Common myeloid progenitor, CD34-positive (primary cell): ENCODE results near the gene KLHL22.
A peak's percentile ranks its signal among the peaks of the same experiment; 100 is the strongest.

Source experiments
- CTCF ChIA-PET: fragments of 350-600 bp; sonication (Branson Sonifier 250); formaldehyde crosslinking; loops from one replicate; lab custom pipeline; 2021; ENCODE audit warnings: antibody characterized with exemption; lab: Charles Lee
- POLR2A ChIA-PET: fragments of 350-600 bp; sonication (Branson Sonifier 250); formaldehyde crosslinking; loops from one replicate; lab custom pipeline; 2021; ENCODE audit warnings: antibody characterized with exemption; lab: Charles Lee
- DNase-seq, 3 donors: peaks; one replicate each; pipeline versions ENCODE4 v3.0.0 to v3.0.0-alpha.2; 2013
- H3K27ac ChIP-seq, 2 experiments: 1 replicate in 1 of 2; 2 replicates in 1 of 2; pipeline ENCODE4 v1.7.0; 2013; ENCODE audit warnings: inconsistent platforms in 2 of 2, low read length in 2 of 2, mild to moderate bottlenecking in 2 of 2, low read depth in 1 of 2, moderate library complexity in 1 of 2; ENCODE audit not compliant: severe bottlenecking in 2 of 2, insufficient read depth in 1 of 2, poor library complexity in 1 of 2
- H3K27me3 ChIP-seq, 5 experiments: replicated peaks in 2 of 5; 1 replicate in 3 of 5; 2 replicates in 2 of 5; pipeline versions ENCODE4 v1.6.1 to v1.7.0; 2013; ENCODE audit warnings: low read length in 4 of 5, mild to moderate bottlenecking in 2 of 5, moderate library complexity in 2 of 5, inconsistent platforms in 1 of 5; ENCODE audit not compliant: insufficient read depth in 5 of 5, control insufficient read depth in 4 of 5
- H3K36me3 ChIP-seq, 4 experiments: 1 replicate in 2 of 4; 2 replicates in 2 of 4; pipeline versions ENCODE4 v1.6.1 to v1.7.0; 2013; ENCODE audit warnings: low read length in 3 of 4, control low read depth in 1 of 4, mild to moderate bottlenecking in 1 of 4; ENCODE audit not compliant: control insufficient read depth in 4 of 4, insufficient read depth in 4 of 4
- H3K4me1 ChIP-seq, 4 experiments: 1 replicate in 3 of 4; 2 replicates in 1 of 4; pipeline versions ENCODE4 v1.6.1 to v1.7.1; 2013; ENCODE audit warnings: low read length in 3 of 4, mild to moderate bottlenecking in 3 of 4, control low read depth in 1 of 4, inconsistent platforms in 1 of 4, moderate library complexity in 1 of 4; ENCODE audit not compliant: control insufficient read depth in 4 of 4, insufficient read depth in 4 of 4; ENCODE audit errors: control extremely low read depth in 1 of 4
- H3K4me3 ChIP-seq, 7 experiments: 1 replicate in 4 of 7; 2 replicates in 3 of 7; pipeline versions ENCODE4 v1.5.1 to v1.7.0; 2013; ENCODE audit warnings: mild to moderate bottlenecking in 7 of 7, low read length in 6 of 7, moderate library complexity in 6 of 7, inconsistent platforms in 2 of 7, low read depth in 2 of 7, control low read depth in 1 of 7; ENCODE audit not compliant: insufficient read depth in 4 of 7, control insufficient read depth in 1 of 7; ENCODE audit errors: extremely low read depth in 1 of 7
- H3K9me3 ChIP-seq, 5 experiments: 1 replicate in 4 of 5; 2 replicates in 1 of 5; pipeline versions ENCODE4 v1.6.1 to v1.7.1; 2013; ENCODE audit warnings: low read length in 4 of 5, mild to moderate bottlenecking in 2 of 5, inconsistent platforms in 1 of 5, low read depth in 1 of 5, moderate library complexity in 1 of 5; ENCODE audit not compliant: control insufficient read depth in 4 of 5, insufficient read depth in 2 of 5; ENCODE audit errors: control extremely low read depth in 1 of 5
- WGBS: methylation state at CpG from one replicate; pipeline ENCODE4 v1.1.5; 2013; ENCODE audit not compliant: insufficient coverage; 5-methylcytosine and 5-hydroxymethylcytosine counted together

KLHL22 gene

GRCh38 chr22:20399866-20400605, 95.6 kb downstream of the KLHL22 start:
- DNase-seq: no peak
- Histone ChIP-seq H3K27ac (no peak overlapping the region), H3K27me3 (no peaks in the 10 kb centered on the region), H3K9me3 (no peaks in the 10 kb centered on the region), H3K4me3 (no peak overlapping the region), H3K36me3 (peaks cover 10 to 42% (median 24%) of the 10 kb centered on the region in 4 experiments), H3K4me1 (peaks cover 3 to 16% (median 12%) of the 10 kb centered on the region in 4 experiments)
- ChIA-PET CTCF (no interaction called here), POLR2A (no interaction called here)
- WGBS: 50% methylated on average over 2 of the region's 4 CpGs

- Histone ChIP-seq H3K9me3 (no peaks in the 10 kb centered on the region), H3K27ac (no peak overlapping the region), H3K4me3 (no peak overlapping the region), H3K36me3 (peaks cover 7 to 29% (median 15%) of the 10 kb centered on the region in 4 experiments), H3K4me1 (peaks cover 3 to 29% (median 26%) of the 10 kb centered on the region in 4 experiments), H3K27me3 (no peaks in the 10 kb centered on the region)
- CTCF ChIA-PET: no interaction called here
- WGBS: 100% methylated on average over 1 of the region's 5 CpGs
- no peak for DNase-seq
- POLR2A ChIA-PET: no interaction called here
Observed at GRCh38 chr22:20398420-20398819, 97.2 kb downstream of the KLHL22 start.

GRCh38 chr22:20397498-20397897, 98.1 kb downstream of the KLHL22 start:
- Histone ChIP-seq H3K9me3 (no peaks in the 10 kb centered on the region), H3K27ac (no peak overlapping the region), H3K27me3 (no peaks in the 10 kb centered on the region), H3K4me1 (peaks cover 3 to 34% (median 31%) of the 10 kb centered on the region in 4 experiments), H3K4me3 (no peak overlapping the region), H3K36me3 (peaks cover 7 to 22% (median 11%) of the 10 kb centered on the region in 4 experiments)
- POLR2A ChIA-PET: no interaction called here
- 71% methylated on average over 1 of the region's 2 CpGs for WGBS
- no peak for DNase-seq
- CTCF ChIA-PET: no interaction called here

GRCh38 chr22:20396639-20397038, 99.0 kb downstream of the KLHL22 start:
- peaks cover 3 to 15% (median 10%) of the 10 kb centered on the region in 4 experiments for H3K36me3 ChIP-seq
- H3K27ac ChIP-seq: no peak overlapping the region
- 100% methylated on average over 1 of the region's 1 CpG for WGBS
- POLR2A ChIA-PET: interaction anchor here (0.7 kb wide), 1 partner anchor 26 kb away, joined by 3 read pairs; no protein-coding TSS in a partner anchor
- H3K4me1 ChIP-seq: peaks cover 3 to 34% (median 31%) of the 10 kb centered on the region in 4 experiments
- no peaks in the 10 kb centered on the region for H3K9me3 ChIP-seq
- H3K4me3 ChIP-seq: no peak overlapping the region
- no peak for DNase-seq
- CTCF ChIA-PET: interaction anchor here (0.9 to 1.3 kb wide), 3 partner anchors 12 to 21 kb away, joined by 3 read pairs; no protein-coding TSS in a partner anchor
- H3K27me3 ChIP-seq: no peaks in the 10 kb centered on the region

GRCh38 chr22:20395907-20396287, 99.7 kb downstream of the KLHL22 start:
- H3K4me1 ChIP-seq: peaks cover 3 to 34% (median 31%) of the 10 kb centered on the region in 4 experiments
- H3K4me3 ChIP-seq: peak overlapping the region in 3 of 7 experiments; percentile 5 to 43 (median 41)
- H3K27me3 ChIP-seq: no peaks in the 10 kb centered on the region
- DNase-seq: peak in 2 of 3 donors; percentile 52 to 59
- H3K36me3 ChIP-seq: peaks cover 3 to 8% (median 5%) of the 10 kb centered on the region in 4 experiments
- POLR2A ChIA-PET: no interaction called here
- WGBS: 45% methylated on average over 1 of the region's 2 CpGs
- no peak overlapping the region for H3K27ac ChIP-seq
- H3K9me3 ChIP-seq: no peaks in the 10 kb centered on the region
- CTCF ChIA-PET: interaction anchor here (1.2 to 1.3 kb wide), 2 partner anchors 12 to 22 kb away, joined by 3 read pairs; no protein-coding TSS in a partner anchor

- ChIA-PET POLR2A (no interaction called here), CTCF (interaction anchor here (1.3 kb wide), 1 partner anchor 23 kb away, joined by 3 read pairs; no protein-coding TSS in a partner anchor)
- peak overlapping the region in 5 of 7 experiments; percentile 4 to 93 (median 82) for H3K4me3 ChIP-seq
- peak in 1 of 3 donors; percentile 29 for DNase-seq
- no peak overlapping the region for H3K27ac ChIP-seq
- H3K4me1 ChIP-seq: peaks cover 3 to 34% (median 31%) of the 10 kb centered on the region in 4 experiments
- WGBS: 80% methylated on average over 20 of the region's 20 CpGs
- no peaks in the 10 kb centered on the region for H3K9me3 ChIP-seq
- H3K36me3 ChIP-seq: peaks cover under 1 to 3% (median 2%) of the 10 kb centered on the region in 4 experiments
- H3K27me3 ChIP-seq: no peaks in the 10 kb centered on the region
Observed at GRCh38 chr22:20395181-20395906, 100.3 kb downstream of the KLHL22 start.
